ENCODE measurements around the gene LMO1.

DNA sequence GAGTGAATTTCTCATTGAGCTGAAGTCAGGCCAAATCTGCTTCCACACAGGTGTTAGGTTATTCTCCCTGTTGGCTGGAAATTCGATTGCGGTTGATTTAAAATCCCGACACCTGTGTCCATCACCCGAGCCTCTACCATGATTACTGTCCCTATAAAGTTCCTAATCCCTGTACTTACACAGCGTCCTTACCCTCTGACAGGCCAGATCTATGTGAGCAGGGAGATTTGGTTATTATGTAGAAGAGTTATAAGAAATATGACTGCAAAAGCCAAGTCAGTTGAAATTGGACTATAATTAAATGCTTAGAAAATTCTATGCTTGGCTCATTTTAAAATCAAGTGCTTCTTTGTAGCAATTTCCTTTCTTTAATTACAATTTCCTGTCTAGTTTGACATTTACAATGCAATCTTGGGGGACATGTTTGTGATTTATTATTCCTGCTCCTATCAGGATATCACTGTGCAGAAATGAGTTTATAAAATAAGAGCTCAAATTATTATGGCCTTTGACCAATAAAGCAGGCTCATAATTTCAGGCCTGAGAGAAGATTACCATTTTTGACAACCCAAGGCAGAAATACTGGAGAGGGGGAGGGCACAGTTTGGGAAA, 32.5 kb upstream of the LMO1 start:
- TF ChIP-seq CREB1 (IDR thresholded peaks at IDR 0.05) (no peak), POLR2AphosphoS5 (IDR thresholded peaks at IDR 0.05; ENCODE audit: low read depth, low read length) (no peak), TAF1 (IDR thresholded peaks at IDR 0.05; ENCODE audit: low read depth, low read length) (no peak), PHF8 (conservative IDR thresholded peaks at IDR 0.05; ENCODE audit: low read depth, low read length) (no peak)
- TF ChIP-seq, protein P1, sequence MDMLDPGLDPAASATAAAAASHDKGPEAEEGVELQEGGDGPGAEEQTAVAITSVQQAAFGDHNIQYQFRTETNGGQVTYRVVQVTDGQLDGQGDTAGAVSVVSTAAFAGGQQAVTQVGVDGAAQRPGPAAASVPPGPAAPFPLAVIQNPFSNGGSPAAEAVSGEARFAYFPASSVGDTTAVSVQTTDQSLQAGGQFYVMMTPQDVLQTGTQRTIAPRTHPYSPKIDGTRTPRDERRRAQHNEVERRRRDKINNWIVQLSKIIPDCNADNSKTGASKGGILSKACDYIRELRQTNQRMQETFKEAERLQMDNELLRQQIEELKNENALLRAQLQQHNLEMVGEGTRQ (IDR thresholded peaks at IDR 0.05; ENCODE audit: low read length): no peak
